OCI-LY1 (cell line): Measurements from ENCODE around the gene NLRP6.

Experiments used
- H2AFZ ChIP-seq: fragments of 200-600 bp; sonication (generic), shearing (Covaris generic); 2 replicates; pipeline ENCODE4 v1.6.0; 2014; ENCODE audit warnings: antibody characterized with exemption, mild to moderate bottlenecking, low read length
- H3F3A ChIP-seq: fragments of 200-600 bp; sonication (generic), shearing (Covaris generic); 2 replicates; pipeline ENCODE4 v1.6.0; 2014; ENCODE audit warnings: mild to moderate bottlenecking, antibody characterized with exemption, low read length, moderate library complexity; ENCODE audit not compliant: insufficient read depth
- H3K27ac ChIP-seq: fragments of 200-600 bp; sonication (generic); 2 replicates; pipeline ENCODE4 v1.5.1; 2014; ENCODE audit warnings: low read length, mixed run types, mild to moderate bottlenecking, low read depth; ENCODE audit not compliant: poor library complexity, severe bottlenecking
- H3K27me3 ChIP-seq: fragments of 200-600 bp; sonication (generic); 2 replicates; pipeline ENCODE4 v1.6.0; 2014; ENCODE audit warnings: antibody characterized with exemption, mild to moderate bottlenecking, low read length, moderate library complexity; ENCODE audit not compliant: insufficient read depth
- H3K36me3 ChIP-seq: fragments of 200-600 bp; sonication (generic); 2 replicates; pipeline ENCODE4 v1.6.1; 2014; ENCODE audit warnings: mild to moderate bottlenecking, antibody characterized with exemption, low read length, moderate library complexity, mixed read lengths; ENCODE audit not compliant: insufficient read depth
- H3K4me1 ChIP-seq: fragments of 200-600 bp; sonication (generic); 2 replicates; pipeline ENCODE4 v1.5.1; 2014; ENCODE audit warnings: mild to moderate bottlenecking, low read length, moderate library complexity; ENCODE audit not compliant: insufficient read depth, severe bottlenecking
- H3K4me2 ChIP-seq: fragments of 200-600 bp; sonication (generic), shearing (Covaris generic); 2 replicates; pipeline ENCODE4 v1.6.1; 2014; ENCODE audit warnings: low read length
- H3K4me3 ChIP-seq: fragments of 200-600 bp; sonication (generic); 2 replicates; pipeline ENCODE4 v1.5.1; 2014; ENCODE audit warnings: low read length, low read depth, mild to moderate bottlenecking, mixed read lengths; ENCODE audit not compliant: poor library complexity, severe bottlenecking
- H3K79me2 ChIP-seq: fragments of 200-600 bp; shearing (Covaris generic); 2 replicates; pipeline ENCODE4 v1.6.1; 2016; ENCODE audit warnings: mixed run types, low read length, mixed read lengths; ENCODE audit not compliant: insufficient read depth
- H3K9ac ChIP-seq: fragments of 200-600 bp; sonication (generic), shearing (Covaris generic); 2 replicates; pipeline ENCODE4 v1.6.1; 2014; ENCODE audit warnings: mild to moderate bottlenecking, low read length, mixed read lengths
- H3K9me2 ChIP-seq: fragments of 200-600 bp; sonication (generic), shearing (Covaris generic); 2 replicates; pipeline ENCODE4 v1.6.1; 2014; ENCODE audit warnings: low read depth, mild to moderate bottlenecking, low read length, mixed read lengths
- H3K9me3 ChIP-seq: fragments of 200-600 bp; shearing (Covaris generic); 2 replicates; pipeline ENCODE4 v1.6.1; 2014; ENCODE audit warnings: low read length, mixed read lengths
- H4K20me1 ChIP-seq: fragments of 200-600 bp; sonication (generic), shearing (Covaris generic); 2 replicates; pipeline ENCODE4 v1.6.0; 2016; ENCODE audit warnings: mild to moderate bottlenecking, low read length; ENCODE audit not compliant: insufficient read depth
- EZH2 ChIP-seq: fragments of 200-600 bp; sonication (generic), shearing (Covaris generic); IDR thresholded peaks from 2 replicates; pipeline ENCODE4 v1.8.0; 2017; ENCODE audit warnings: borderline replicate concordance, mixed run types, mild to moderate bottlenecking, antibody characterized with exemption, low read length, moderate library complexity, mixed read lengths
- TF ChIP-seq, protein P1 (sequence below): fragments of 200-600 bp; sonication (generic), shearing (Covaris generic); IDR thresholded peaks from 2 replicates; pipeline ENCODE4 v1.5.1; 2017; ENCODE audit warnings: mild to moderate bottlenecking, antibody characterized with exemption, low read length, moderate library complexity, mixed read lengths

NLRP6 gene

DNA sequence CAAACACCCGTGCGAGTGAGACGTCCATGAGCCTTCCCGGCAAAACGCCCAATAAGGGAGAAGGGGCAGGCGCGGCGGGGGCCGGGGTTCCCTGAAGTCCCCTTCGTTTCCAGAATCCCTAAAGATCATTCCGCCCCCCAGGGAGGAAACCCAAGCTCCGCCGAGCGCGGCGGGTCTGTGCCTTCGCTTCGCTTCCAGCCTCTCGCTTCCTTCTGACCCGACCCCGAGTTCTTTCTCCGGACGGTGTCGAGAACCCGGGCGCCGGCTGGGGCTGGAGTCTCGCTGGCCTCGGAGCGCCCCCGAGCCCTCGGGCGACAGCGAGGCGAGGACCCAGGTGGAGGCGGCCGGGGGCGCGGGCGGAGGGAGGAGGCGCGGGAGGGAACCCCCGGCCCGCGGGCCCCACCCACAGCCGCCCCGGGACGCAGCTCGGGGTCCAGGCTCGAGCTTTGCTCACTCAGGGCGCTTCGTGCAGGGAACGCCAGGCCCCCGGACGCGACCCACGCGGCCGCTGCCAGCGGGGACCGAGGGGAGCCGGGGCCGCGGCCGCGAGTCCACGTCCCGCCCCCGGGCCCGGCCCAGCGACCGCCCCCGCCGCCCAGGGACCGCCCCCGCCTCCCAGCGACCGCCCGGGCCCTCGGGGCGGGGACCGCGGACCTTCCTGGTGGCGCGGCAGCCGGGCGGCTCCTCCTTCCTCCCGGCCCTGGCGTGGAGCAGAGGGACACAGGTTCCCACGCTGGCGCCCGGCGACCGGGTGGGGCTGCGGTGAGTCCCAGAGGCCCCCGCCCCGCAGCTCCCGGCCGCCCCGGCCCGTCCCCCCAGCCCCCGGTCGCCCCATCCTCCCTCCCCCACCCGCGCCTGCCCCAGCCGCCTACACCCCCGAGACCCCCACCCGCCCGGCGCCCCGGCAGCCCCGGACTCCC lies 10.5 kb downstream of the NLRP6 start, which contains the start of gene PGGHG:
TSS of gene PGGHG (plus strand) at position 649 of the 920 bp plus-strand sequence. CDS start 691 bp downstream, outside the sequence.
- H3K9me2 ChIP-seq, result no peaks in the 10 kb centered on the region
- H3K4me1 ChIP-seq, result peaks cover 31% of the 10 kb centered on the region
- no peak within 1 kb of the TSS for H2AFZ ChIP-seq
- no peaks in the 10 kb centered on the region for H3K9me3 ChIP-seq
- TF ChIP-seq, protein P1, sequence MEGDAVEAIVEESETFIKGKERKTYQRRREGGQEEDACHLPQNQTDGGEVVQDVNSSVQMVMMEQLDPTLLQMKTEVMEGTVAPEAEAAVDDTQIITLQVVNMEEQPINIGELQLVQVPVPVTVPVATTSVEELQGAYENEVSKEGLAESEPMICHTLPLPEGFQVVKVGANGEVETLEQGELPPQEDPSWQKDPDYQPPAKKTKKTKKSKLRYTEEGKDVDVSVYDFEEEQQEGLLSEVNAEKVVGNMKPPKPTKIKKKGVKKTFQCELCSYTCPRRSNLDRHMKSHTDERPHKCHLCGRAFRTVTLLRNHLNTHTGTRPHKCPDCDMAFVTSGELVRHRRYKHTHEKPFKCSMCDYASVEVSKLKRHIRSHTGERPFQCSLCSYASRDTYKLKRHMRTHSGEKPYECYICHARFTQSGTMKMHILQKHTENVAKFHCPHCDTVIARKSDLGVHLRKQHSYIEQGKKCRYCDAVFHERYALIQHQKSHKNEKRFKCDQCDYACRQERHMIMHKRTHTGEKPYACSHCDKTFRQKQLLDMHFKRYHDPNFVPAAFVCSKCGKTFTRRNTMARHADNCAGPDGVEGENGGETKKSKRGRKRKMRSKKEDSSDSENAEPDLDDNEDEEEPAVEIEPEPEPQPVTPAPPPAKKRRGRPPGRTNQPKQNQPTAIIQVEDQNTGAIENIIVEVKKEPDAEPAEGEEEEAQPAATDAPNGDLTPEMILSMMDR, result no peak
- no peak for TF ChIP-seq EZH2
- H3F3A ChIP-seq, result no peaks in the 10 kb centered on the region
- H3K9ac ChIP-seq, result peak within 1 kb of the TSS; percentile 77
- H3K4me3 ChIP-seq, result peak within 1 kb of the TSS; percentile 72
- H4K20me1 ChIP-seq, result no peaks in the 10 kb centered on the region
- H3K4me2 ChIP-seq, result peak within 1 kb of the TSS; percentile 97
- H3K27ac ChIP-seq, result no peak within 1 kb of the TSS
- no peaks in the 10 kb centered on the region for H3K79me2 ChIP-seq
- peaks cover 7% of the 10 kb centered on the region; the same call in 1 of the 2 replicates for H3K27me3 ChIP-seq
- H3K36me3 ChIP-seq, result peaks cover 9% of the 10 kb centered on the region; the same call in 1 of the 2 replicates

DNA sequence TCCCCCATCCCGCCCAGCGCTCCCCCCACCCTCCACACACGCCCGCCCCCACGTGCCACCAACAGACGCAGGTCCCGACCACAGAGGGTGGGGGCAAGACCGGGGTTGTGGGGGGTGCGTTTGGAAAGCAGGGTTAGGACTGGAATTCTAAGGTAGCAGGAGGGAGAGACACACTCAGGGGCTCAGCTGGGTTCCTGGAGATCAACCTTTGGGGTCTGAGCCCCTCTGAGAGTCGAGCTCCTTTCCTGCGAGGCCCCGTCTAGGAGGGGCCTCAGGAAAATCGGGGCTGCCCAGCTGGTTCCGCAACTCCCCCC lies 11.1 kb downstream of the NLRP6 start:
- peak overlapping the region; percentile 40; the same call in 1 of the 2 replicates for H3K9ac ChIP-seq

DNA sequence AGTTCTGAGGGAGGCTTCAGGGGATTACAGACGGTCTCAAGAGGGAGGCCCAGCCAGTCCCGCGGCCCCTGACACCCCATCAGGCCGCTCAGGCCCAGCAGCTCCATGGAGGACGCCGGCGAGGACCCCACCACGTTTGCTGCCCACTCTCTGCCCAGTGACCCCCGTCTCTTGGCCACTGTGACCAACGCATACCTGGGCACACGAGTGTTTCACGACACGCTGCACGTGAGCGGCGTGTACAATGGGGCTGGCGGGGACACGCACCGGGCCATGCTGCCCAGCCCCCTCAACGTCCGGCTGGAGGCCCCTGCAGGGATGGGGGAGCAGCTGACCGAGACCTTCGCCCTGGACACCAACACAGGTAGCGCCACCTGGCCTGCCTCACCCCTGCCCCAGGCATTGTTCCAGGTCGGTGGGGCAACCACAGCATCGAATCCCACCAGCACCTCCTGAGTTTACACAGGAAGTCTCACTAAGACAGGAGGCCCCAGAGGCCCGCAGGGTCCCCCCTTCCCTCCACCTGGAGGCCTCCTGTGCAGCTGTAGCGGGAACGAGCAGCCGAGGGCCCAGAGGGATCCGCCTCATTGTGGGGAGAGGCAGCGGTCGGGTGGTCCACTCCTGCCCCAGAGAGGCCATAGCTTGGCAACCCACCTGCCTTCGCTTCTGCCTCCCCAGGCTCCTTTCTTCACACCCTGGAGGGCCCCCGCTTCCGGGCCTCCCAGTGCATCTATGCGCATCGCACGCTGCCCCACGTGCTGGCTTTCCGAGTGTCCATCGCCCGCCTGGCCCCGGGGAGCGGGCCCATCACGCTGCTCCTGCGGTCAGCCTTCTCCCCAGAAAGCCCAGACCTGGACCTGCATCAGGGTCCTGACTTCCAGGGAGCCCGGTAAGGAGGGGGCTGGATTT lies 11.8 kb downstream of the NLRP6 start:
- Histone ChIP-seq H3K9ac (peak overlapping the region; percentile 40; the same call in 1 of the 2 replicates), H3K9me2 (no peaks in the 10 kb centered on the region), H3K4me1 (peaks cover 31% of the 10 kb centered on the region), H3F3A (no peaks in the 10 kb centered on the region), H3K4me3 (peak overlapping the region; percentile 72), H3K9me3 (no peaks in the 10 kb centered on the region), H3K27ac (no peak overlapping the region), H3K36me3 (peaks cover 15% of the 10 kb centered on the region), H3K4me2 (peak overlapping the region; percentile 60), H2AFZ (no peak overlapping the region), H3K79me2 (no peaks in the 10 kb centered on the region), H3K27me3 (peaks cover 7% of the 10 kb centered on the region; the same call in 1 of the 2 replicates), H4K20me1 (no peaks in the 10 kb centered on the region)
- no peak for TF ChIP-seq EZH2
- TF ChIP-seq, protein P1, result no peak

More for the DNA sequence above, 11.1 kb downstream of the NLRP6 start:
- TF ChIP-seq, protein P1, result no peak
- TF ChIP-seq EZH2, result no peak
- Histone ChIP-seq H3K79me2 (no peaks in the 10 kb centered on the region), H3K9me2 (no peaks in the 10 kb centered on the region), H3K9me3 (no peaks in the 10 kb centered on the region), H3F3A (no peaks in the 10 kb centered on the region), H3K4me2 (peak overlapping the region; percentile 60), H3K27me3 (peaks cover 7% of the 10 kb centered on the region; the same call in 1 of the 2 replicates), H2AFZ (no peak overlapping the region), H4K20me1 (no peaks in the 10 kb centered on the region), H3K36me3 (peaks cover 14% of the 10 kb centered on the region), H3K4me1 (peaks cover 31% of the 10 kb centered on the region), H3K4me3 (peak overlapping the region; percentile 72), H3K27ac (no peak overlapping the region)
